H1 (cell line): Measurements from ENCODE around the gene DUSP18. TPM values are rescaled to one million over a fixed set of nuclear protein-coding genes. Genes with fewer than 3 reads are reported as not detected.

Source experiments
- CTCF ChIA-PET: fragments of 300-600 bp; sonication (Branson Sonifier 250); formaldehyde crosslinking; loops from one replicate; lab custom pipeline; 2021; ENCODE audit not compliant: partially characterized antibody; lab: Charles Lee
- POLR2A ChIA-PET: fragments of 300-600 bp; sonication (Branson Sonifier 250); formaldehyde crosslinking; loops from one replicate; lab custom pipeline; 2021; ENCODE audit warnings: inconsistent platforms; ENCODE audit not compliant: partially characterized antibody; lab: Charles Lee
- DNase-seq, 2 experiments: peaks; one replicate each; pipeline versions ENCODE4 v3.0.0 to v3.0.0-alpha.2; 2010 to 2022; ENCODE audit warnings: low spot score in 2 of 2, low read depth in 1 of 2, mixed read lengths in 1 of 2
- FAIRE-seq: peaks from 2 replicates; lab custom pipeline; 2011; peaks lifted over from hg19 to GRCh38; lab: Jason Lieb, UNC
- H2AFZ ChIP-seq: 2 replicates; pipeline ENCODE4 v1.8.1; 2012; ENCODE audit warnings: low read length, inconsistent platforms
- H2AK5ac ChIP-seq: 2 replicates; pipeline ENCODE4 v1.6.1; 2013; ENCODE audit warnings: low read depth, low read length
- H2BK120ac ChIP-seq: replicated peaks from 2 replicates; pipeline ENCODE3; 2013; ENCODE audit warnings: low read depth, low read length, inconsistent platforms
- H2BK12ac ChIP-seq: 2 replicates; pipeline ENCODE4 v1.6.1; 2013; ENCODE audit warnings: low read depth, low read length
- H2BK15ac ChIP-seq: 2 replicates; pipeline ENCODE4 v1.6.1; 2013; ENCODE audit warnings: low read length
- H2BK20ac ChIP-seq: 2 replicates; pipeline ENCODE4 v1.6.1; 2013; ENCODE audit warnings: low read length
- H2BK5ac ChIP-seq: 2 replicates; pipeline ENCODE4 v1.6.1; 2013; ENCODE audit warnings: low read depth, low read length
- H3K14ac ChIP-seq: 2 replicates; pipeline ENCODE4 v1.6.1; 2013; ENCODE audit warnings: inconsistent platforms; ENCODE audit not compliant: insufficient read length
- H3K18ac ChIP-seq: 2 replicates; pipeline ENCODE4 v1.6.1; 2013; ENCODE audit warnings: low read length; ENCODE audit errors: extremely low read depth
- H3K23ac ChIP-seq: 2 replicates; pipeline ENCODE4 v1.6.1; 2013; ENCODE audit warnings: inconsistent platforms; ENCODE audit not compliant: insufficient read length
- H3K23me2 ChIP-seq: 2 replicates; pipeline ENCODE4 v1.6.1; 2013; ENCODE audit warnings: low read depth, low read length
- H3K27ac ChIP-seq: 2 replicates; pipeline ENCODE4 v1.6.1; 2011; ENCODE audit warnings: low read depth, low read length, inconsistent platforms
- H3K27me3 ChIP-seq, 4 experiments: replicated peaks in 1 of 4; 1 replicate in 1 of 4; 2 replicates in 3 of 4; pipeline versions ENCODE4 v1.6.1 to v1.8.1; 2011 to 2013; ENCODE audit warnings: low read length in 3 of 4, mild to moderate bottlenecking in 3 of 4, inconsistent platforms in 2 of 4, mixed read lengths in 2 of 4, moderate library complexity in 1 of 4; ENCODE audit not compliant: control insufficient read depth in 3 of 4, insufficient read depth in 3 of 4; ENCODE audit errors: extremely low read depth in 1 of 4
- H3K36me3 ChIP-seq, 4 experiments: 2 replicates each; pipeline versions ENCODE4 v1.6.1 to v1.8.1; 2011 to 2013; ENCODE audit warnings: mild to moderate bottlenecking in 4 of 4, low read length in 3 of 4, moderate library complexity in 2 of 4, control low read depth in 1 of 4, inconsistent platforms in 1 of 4; ENCODE audit not compliant: insufficient read depth in 4 of 4, control insufficient read depth in 2 of 4
- H3K4ac ChIP-seq: replicated peaks from 2 replicates; pipeline ENCODE3; 2013; ENCODE audit warnings: low read length, low read depth, mixed read lengths, inconsistent platforms; ENCODE audit not compliant: insufficient read length
- H3K4me1 ChIP-seq, 4 experiments: replicated peaks in 1 of 4; 1 replicate in 1 of 4; 2 replicates in 3 of 4; pipeline versions ENCODE4 v1.6.1 to v1.8.1; 2011 to 2013; ENCODE audit warnings: low read length in 3 of 4, inconsistent platforms in 2 of 4, mixed read lengths in 1 of 4; ENCODE audit not compliant: insufficient read depth in 4 of 4, control insufficient read depth in 3 of 4
- H3K4me2 ChIP-seq, 2 experiments: 2 replicates each; pipeline versions ENCODE4 v1.6.1 to v1.8.1; 2011 to 2013; ENCODE audit warnings: low read depth in 2 of 2, low read length in 2 of 2, control low read depth in 1 of 2, inconsistent platforms in 1 of 2, mild to moderate bottlenecking in 1 of 2; ENCODE audit not compliant: insufficient read depth in 1 of 2
- H3K4me3 ChIP-seq, 4 experiments: fragments of 200-600, 300-600 bp in 1 of 4; sonication (generic), shearing (Covaris generic), sonication (Bioruptor Twin) in 1 of 4; 2 replicates each; pipeline versions ENCODE4 v1.5.1 to v1.8.1; 2011 to 2016; ENCODE audit warnings: low read length in 4 of 4, low read depth in 3 of 4, control low read depth in 2 of 4, inconsistent platforms in 2 of 4, mild to moderate bottlenecking in 2 of 4, mixed read lengths in 1 of 4, moderate library complexity in 1 of 4; ENCODE audit not compliant: insufficient read depth in 2 of 4; ENCODE audit errors: extremely low read depth in 1 of 4
- H3K56ac ChIP-seq: replicated peaks from 2 replicates; pipeline ENCODE3; 2013; ENCODE audit warnings: low read depth, mild to moderate bottlenecking, mixed read lengths, low read length, inconsistent platforms; ENCODE audit not compliant: insufficient read length
- H3K79me1 ChIP-seq: 2 replicates; pipeline ENCODE4 v1.6.1; 2013; ENCODE audit warnings: low read depth, low read length, control low read depth
- H3K79me2 ChIP-seq, 2 experiments: 2 replicates each; pipeline versions ENCODE4 v1.6.1 to v1.8.1; 2012 to 2013; ENCODE audit warnings: low read length in 2 of 2, mild to moderate bottlenecking in 2 of 2, inconsistent platforms in 1 of 2; ENCODE audit not compliant: insufficient read depth in 2 of 2, control insufficient read depth in 1 of 2
- H3K9ac ChIP-seq, 4 experiments: replicated peaks in 1 of 4; 1 replicate in 1 of 4; 2 replicates in 3 of 4; pipeline versions ENCODE4 v1.6.1 to v1.8.1; 2011 to 2013; ENCODE audit warnings: low read depth in 3 of 4, low read length in 3 of 4, control low read depth in 2 of 4, mild to moderate bottlenecking in 2 of 4, moderate library complexity in 2 of 4, inconsistent platforms in 1 of 4; ENCODE audit errors: extremely low read depth in 1 of 4
- H3K9me3 ChIP-seq, 2 experiments: 2 replicates each; pipeline versions ENCODE4 v1.6.1 to v1.8.1; 2012 to 2013; ENCODE audit warnings: mild to moderate bottlenecking in 2 of 2, moderate library complexity in 2 of 2, control low read depth in 1 of 2, inconsistent platforms in 1 of 2, low read depth in 1 of 2, low read length in 1 of 2, mixed read lengths in 1 of 2; ENCODE audit not compliant: insufficient read depth in 2 of 2
- H4K20me1 ChIP-seq, 2 experiments: replicated peaks in 1 of 2; 2 replicates each; pipeline versions ENCODE3 to v1.8.1; 2011 to 2013; ENCODE audit warnings: inconsistent platforms in 2 of 2, low read length in 2 of 2, mild to moderate bottlenecking in 1 of 2; ENCODE audit not compliant: insufficient read depth in 2 of 2, control insufficient read depth in 1 of 2
- H4K5ac ChIP-seq: 2 replicates; pipeline ENCODE4 v1.6.1; 2013; ENCODE audit warnings: low read length, low read depth, mixed read lengths, inconsistent platforms; ENCODE audit not compliant: insufficient read length
- H4K8ac ChIP-seq: 2 replicates; pipeline ENCODE4 v1.8.0; 2013; ENCODE audit warnings: mild to moderate bottlenecking, moderate library complexity, low read length, inconsistent platforms; ENCODE audit not compliant: insufficient read depth; ENCODE audit errors: extremely low read depth
- H4K91ac ChIP-seq: replicated peaks from 2 replicates; pipeline ENCODE3; 2013; ENCODE audit warnings: low read length, mixed read lengths, inconsistent platforms; ENCODE audit not compliant: insufficient read length
- CHD1 ChIP-seq: IDR thresholded peaks from 2 replicates; pipeline ENCODE4 v1.6.1; 2012; ENCODE audit warnings: low read depth, low read length, improper control_type of control experiment
- CREB1 ChIP-seq: IDR thresholded peaks from 2 replicates; pipeline ENCODE4 v1.6.1; 2012; ENCODE audit warnings: inconsistent platforms
- GABPA ChIP-seq: IDR thresholded peaks from 2 replicates; pipeline ENCODE4 v1.6.1; 2011; ENCODE audit warnings: mild to moderate bottlenecking, low read length, moderate library complexity, borderline replicate concordance; ENCODE audit not compliant: insufficient read depth
- WGBS, 2 experiments: shearing (Covaris generic) in 1 of 2; methylation state at CpG; one replicate each; pipeline versions ENCODE4 v1.1.6 to v1.1.7; 2013 to 2015; ENCODE audit warnings: low lambda C conversion rate in 2 of 2, mixed read lengths in 2 of 2, inconsistent platforms in 1 of 2, low coverage in 1 of 2, missing lambda C conversion rate in 1 of 2; ENCODE audit not compliant: insufficient replicate concordance in 2 of 2, insufficient coverage in 1 of 2, insufficient read length in 1 of 2; ENCODE audit errors: extremely low coverage in 1 of 2, missing lambda C conversion rate in 1 of 2; 5-methylcytosine and 5-hydroxymethylcytosine counted together
- polyA plus RNA-seq, 7 experiments: library from polyadenylated mRNA; depleted of rRNA in 3 of 7; stranded (reverse) in 5 of 7; unstranded in 2 of 7; fragments of >200 nt in 5 of 7; fragments of 200-250 nt in 2 of 7; gene quantifications; 1 replicate in 5 of 7; 2 replicates in 1 of 7; 4 replicates in 1 of 7; pipeline versions ENCODE4 v1.2.1 to v1.2.3, GENCODE V29; 2011 to 2013; ENCODE audit warnings: missing spikeins in 2 of 7, mixed read lengths in 2 of 7
- total RNA-seq: library from RNA; stranded (reverse); fragmentation: NEBNext Ultra II Directional; extraction: Animal tissue kit (Norgen Biotek cat#: 25700); gene quantifications from 2 replicates; pipeline ENCODE4 v1.2.1, GENCODE V29; 2021

DUSP18 gene
- total and polyA plus RNA-seq, 2 of the 8 experiments (the other 6 are each of a cell fraction or from before 2014, with no cell fraction given), result 2.6 to 7.3 TPM

DNA sequence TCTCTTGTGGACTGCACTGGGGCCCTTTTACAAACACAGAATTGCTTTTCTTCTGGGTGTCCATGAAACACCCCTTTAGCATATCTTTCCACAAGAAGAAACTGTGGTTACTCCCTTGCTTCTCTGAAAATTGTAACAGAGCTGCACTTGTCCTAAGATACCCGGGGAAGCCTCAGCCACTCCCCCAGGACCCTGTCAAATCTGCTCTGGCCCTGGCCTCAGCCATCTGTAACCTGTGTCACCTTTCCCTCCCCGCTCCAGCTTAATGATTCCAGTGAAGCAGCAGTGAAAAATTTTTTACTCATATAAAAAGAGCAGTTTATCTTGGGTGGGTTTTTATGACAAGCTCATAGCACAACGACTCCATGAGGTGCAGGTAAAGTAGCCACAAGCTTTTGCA is 3.4 kb upstream of the DUSP18 start:
- no peak for DNase-seq
- H4K91ac ChIP-seq, result no peak overlapping the region
- H3K79me1 ChIP-seq, result no peaks in the 10 kb centered on the region
- peaks cover 0 to 2% (median under 1%) of the 10 kb centered on the region in 4 experiments; a peak in 4 of 7 replicates for H3K4me1 ChIP-seq
- H2BK20ac ChIP-seq, result no peak overlapping the region
- TF ChIP-seq CREB1 (no peak), GABPA (no peak), CHD1 (no peak)
- H3K27ac ChIP-seq, result no peak overlapping the region
- ChIA-PET CTCF (interaction anchor here (1.1 to 3.3 kb wide), 3 partner anchors 8 to 85 kb away, joined by 3 to 14 read pairs (median 3); partner anchors contain the start of gene SLC35E4), POLR2A (no interaction called here)
- H2AK5ac ChIP-seq, result no peak overlapping the region
- peaks cover 16% of the 10 kb centered on the region; the same call in 1 of the 2 replicates for H3K23me2 ChIP-seq
- H3K4ac ChIP-seq, result no peak overlapping the region
- H3K14ac ChIP-seq, result no peak overlapping the region
- H4K20me1 ChIP-seq, result no peaks in the 10 kb centered on the region
- no peak overlapping the region for H2BK5ac ChIP-seq
- no peak overlapping the region for H3K4me2 ChIP-seq
- no peak overlapping the region for H4K5ac ChIP-seq
- H2BK12ac ChIP-seq, result no peak overlapping the region
- H2AFZ ChIP-seq, result no peak overlapping the region
- 86% methylated on average over 3 of the region's 3 CpGs; no CpG with 5 or more reads in 1 of the 2 experiments for WGBS, 2 experiments
- no peak overlapping the region for H3K23ac ChIP-seq
- no peak overlapping the region for H4K8ac ChIP-seq
- no peak overlapping the region for H3K18ac ChIP-seq
- H2BK120ac ChIP-seq, result no peak overlapping the region
- H3K27me3 ChIP-seq, result peaks cover 0 to 13% (median 8%) of the 10 kb centered on the region in 4 experiments; a peak in 5 of 7 replicates
- no peak for FAIRE-seq
- H3K56ac ChIP-seq, result no peak overlapping the region
- no peak overlapping the region for H3K4me3 ChIP-seq
- H3K9me3 ChIP-seq, result no peaks in the 10 kb centered on the region
- H3K36me3 ChIP-seq, result no peaks in the 10 kb centered on the region
- H3K9ac ChIP-seq, result no peak overlapping the region
- H2BK15ac ChIP-seq, result no peak overlapping the region
- H3K79me2 ChIP-seq, result no peaks in the 10 kb centered on the region
